ENCODE data around the gene CHIC2. TPM values are rescaled to one million over a fixed set of nuclear protein-coding genes. Genes with fewer than 3 reads are reported as not detected.

The CHIC2 gene
- polyA plus RNA-seq, 3 donors, result 23.1 to 83.3 (median 73.4) TPM

DNA sequence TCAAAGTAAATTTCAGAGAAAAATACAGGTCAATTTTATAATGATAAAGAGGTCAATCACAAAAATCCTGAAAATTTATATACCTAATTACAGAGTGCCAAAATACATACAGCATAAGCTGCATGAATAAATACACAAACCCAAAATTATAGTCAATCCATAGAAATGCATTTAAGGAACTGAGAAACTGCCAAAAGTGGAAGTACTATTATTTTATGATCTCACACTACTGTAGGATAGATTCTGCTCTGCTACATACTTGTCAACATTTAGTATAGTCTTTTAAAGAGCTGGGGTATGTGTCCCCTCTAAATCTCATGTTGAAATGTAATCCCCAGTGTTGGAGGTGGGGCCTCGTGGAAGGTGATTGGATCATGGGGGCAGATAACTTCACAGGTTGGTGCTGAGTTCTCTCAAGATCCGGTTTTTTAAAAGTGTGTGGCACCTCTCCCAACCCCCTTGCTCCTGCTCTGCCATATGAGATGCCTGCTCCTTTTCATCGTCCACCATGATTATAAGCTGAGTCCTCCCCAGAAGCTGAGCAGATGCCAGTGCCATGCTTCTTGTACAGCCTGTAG is 31.8 kb downstream of the CHIC2 start:
- H3K9me3 Mint-ChIP-seq, result no peaks in the 10 kb centered on the region
- Histone ChIP-seq H3K36me3 (replicated peaks in 1 of 2; ENCODE audit: control insufficient read depth in 1 of 2, insufficient read depth in 2 of 2, low read length in 2 of 2) (peaks cover 3 to 46% of the 10 kb centered on the region in 2 donors), H3K27me3 (ENCODE audit: control insufficient read depth in 2 of 2, insufficient read depth in 2 of 2, low read length in 2 of 2) (no peaks in the 10 kb centered on the region), H3K79me2 (ENCODE audit: insufficient read depth, low read length) (peaks cover 42% of the 10 kb centered on the region), H3K9me3 (replicated peaks in 1 of 2; ENCODE audit: control insufficient read depth in 1 of 2, insufficient read depth in 1 of 2, low read length in 2 of 2) (no peaks in the 10 kb centered on the region), H3K4me1 (ENCODE audit: control insufficient read depth in 1 of 2, insufficient read depth in 2 of 2, low read length in 2 of 2) (peaks cover 13% of the 10 kb centered on the region in 2 donors), H4K20me1 (ENCODE audit: insufficient read depth, low read length) (peaks cover 91% of the 10 kb centered on the region), H3K4me2 (replicated peaks; ENCODE audit: extremely low read depth, low read length, poor library complexity, severe bottlenecking) (peak overlapping the region; percentile 42), H3K9ac (ENCODE audit: insufficient read depth, low read length, poor library complexity, severe bottlenecking) (no peak overlapping the region), H3K27ac (ENCODE audit: low read depth in 1 of 2, low read length in 2 of 2) (peak overlapping the region in 1 of 2 donors; percentile 48), H2AFZ (ENCODE audit: insufficient read depth, low read depth, low read length, poor library complexity, severe bottlenecking) (no peak overlapping the region), H3K4me3 (replicated peaks in 1 of 3; ENCODE audit: low read depth in 2 of 3, low read length in 3 of 3) (peak overlapping the region in 2 of 3 experiments; percentile 10 to 17)
- H3K4me3 Mint-ChIP-seq, result peak overlapping the region; percentile 74 to 75
- TF ChIP-seq, protein P1, sequence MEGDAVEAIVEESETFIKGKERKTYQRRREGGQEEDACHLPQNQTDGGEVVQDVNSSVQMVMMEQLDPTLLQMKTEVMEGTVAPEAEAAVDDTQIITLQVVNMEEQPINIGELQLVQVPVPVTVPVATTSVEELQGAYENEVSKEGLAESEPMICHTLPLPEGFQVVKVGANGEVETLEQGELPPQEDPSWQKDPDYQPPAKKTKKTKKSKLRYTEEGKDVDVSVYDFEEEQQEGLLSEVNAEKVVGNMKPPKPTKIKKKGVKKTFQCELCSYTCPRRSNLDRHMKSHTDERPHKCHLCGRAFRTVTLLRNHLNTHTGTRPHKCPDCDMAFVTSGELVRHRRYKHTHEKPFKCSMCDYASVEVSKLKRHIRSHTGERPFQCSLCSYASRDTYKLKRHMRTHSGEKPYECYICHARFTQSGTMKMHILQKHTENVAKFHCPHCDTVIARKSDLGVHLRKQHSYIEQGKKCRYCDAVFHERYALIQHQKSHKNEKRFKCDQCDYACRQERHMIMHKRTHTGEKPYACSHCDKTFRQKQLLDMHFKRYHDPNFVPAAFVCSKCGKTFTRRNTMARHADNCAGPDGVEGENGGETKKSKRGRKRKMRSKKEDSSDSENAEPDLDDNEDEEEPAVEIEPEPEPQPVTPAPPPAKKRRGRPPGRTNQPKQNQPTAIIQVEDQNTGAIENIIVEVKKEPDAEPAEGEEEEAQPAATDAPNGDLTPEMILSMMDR (IDR thresholded peaks at IDR 0.05), result no peak
- intact Hi-C loops (cut with micrococcal nuclease), result no loop called here
- peak; percentile 4 to 38 (median 16) for DNase-seq
- peaks cover 15% of the 10 kb centered on the region for H3K4me1 Mint-ChIP-seq
- H3K36me3 Mint-ChIP-seq, result peaks cover 37 to 46% of the 10 kb centered on the region in 2 donors
- 100% methylated on average over 1 of the region's 3 CpGs for WGBS (ENCODE audit: insufficient coverage)
- peak overlapping the region; percentile 56 to 91 (median 84) for H3K27ac Mint-ChIP-seq
- H3K27me3 Mint-ChIP-seq (ENCODE audit: low read depth in 3 of 3), result no peaks in the 10 kb centered on the region

DNA sequence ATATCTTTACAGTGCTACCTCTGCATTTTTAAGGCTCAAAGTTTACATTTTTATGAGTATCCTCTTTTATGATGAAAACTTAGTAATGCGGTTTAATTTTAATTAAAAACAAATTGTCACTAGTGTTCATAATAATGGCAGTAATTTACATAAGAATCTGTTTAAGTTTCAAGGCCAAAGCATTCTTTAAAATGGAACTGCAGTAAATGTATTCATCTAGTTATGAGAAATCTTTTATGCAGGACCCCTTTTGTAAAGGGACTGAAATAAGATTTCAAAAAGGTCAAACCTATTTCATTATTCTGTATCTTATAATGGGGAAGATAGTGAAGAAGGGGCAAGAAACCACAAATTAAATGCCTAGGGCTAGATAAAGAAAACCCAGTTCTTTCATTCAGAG is 37.1 kb downstream of the CHIC2 start:
- H4K20me1 ChIP-seq (ENCODE audit: insufficient read depth, low read length), result peaks cover 87% of the 10 kb centered on the region
- intact Hi-C loops (cut with micrococcal nuclease), result no loop called here
- H3K27me3 ChIP-seq (ENCODE audit: control insufficient read depth in 2 of 2, insufficient read depth in 2 of 2, low read length in 2 of 2), result no peaks in the 10 kb centered on the region
- H2AFZ ChIP-seq (ENCODE audit: insufficient read depth, low read depth, low read length, poor library complexity, severe bottlenecking), result no peak overlapping the region
- H3K79me2 ChIP-seq (ENCODE audit: insufficient read depth, low read length), result peaks cover 67% of the 10 kb centered on the region
- H3K4me1 Mint-ChIP-seq, result peaks cover 6% of the 10 kb centered on the region
- no peak overlapping the region for H3K27ac ChIP-seq (ENCODE audit: low read depth in 1 of 2, low read length in 2 of 2)
- no peak for DNase-seq
- TF ChIP-seq, protein P1 (IDR thresholded peaks at IDR 0.05), result no peak
- no peaks in the 10 kb centered on the region for H3K27me3 Mint-ChIP-seq (ENCODE audit: low read depth in 3 of 3)
- WGBS (ENCODE audit: insufficient coverage), result no CpG with 5 or more reads among the region's 1 CpG
- no peak overlapping the region for H3K9ac ChIP-seq (ENCODE audit: insufficient read depth, low read length, poor library complexity, severe bottlenecking)
- peaks cover 2 to 21% of the 10 kb centered on the region in 2 donors for H3K36me3 ChIP-seq (replicated peaks in 1 of 2; ENCODE audit: control insufficient read depth in 1 of 2, insufficient read depth in 2 of 2, low read length in 2 of 2)
- H3K4me3 ChIP-seq (replicated peaks in 1 of 3; ENCODE audit: low read depth in 2 of 3, low read length in 3 of 3), result no peak overlapping the region
- peaks cover 0 to 8% (median 5%) of the 10 kb centered on the region in 7 donors for H3K9me3 Mint-ChIP-seq
- H3K36me3 Mint-ChIP-seq, result peaks cover 14 to 21% of the 10 kb centered on the region in 2 donors
- H3K4me1 ChIP-seq (ENCODE audit: control insufficient read depth in 1 of 2, insufficient read depth in 2 of 2, low read length in 2 of 2), result peaks cover 8 to 9% of the 10 kb centered on the region in 2 donors
- H3K27ac Mint-ChIP-seq, result no peak overlapping the region
- no peak overlapping the region for H3K4me2 ChIP-seq (replicated peaks; ENCODE audit: extremely low read depth, low read length, poor library complexity, severe bottlenecking)
- no peaks in the 10 kb centered on the region for H3K9me3 ChIP-seq (replicated peaks in 1 of 2; ENCODE audit: control insufficient read depth in 1 of 2, insufficient read depth in 1 of 2, low read length in 2 of 2)
- no peak overlapping the region for H3K4me3 Mint-ChIP-seq

All from CD14-positive monocyte (primary cell).